KMS-11 (cell line): ENCODE data around the gene SPRY2.
A peak's percentile ranks its signal among the peaks of the same experiment; 100 is the strongest.

Experiments used
- H2AFZ ChIP-seq: fragments of 200-600 bp; sonication (generic); 2 replicates; pipeline ENCODE4 v1.6.1; 2016; ENCODE audit warnings: antibody characterized with exemption, mixed run types, low read depth
- H3K27ac ChIP-seq: fragments of 200-600 bp; sonication (generic); 2 replicates; pipeline ENCODE4 v1.6.1; 2016; ENCODE audit warnings: mild to moderate bottlenecking, mixed run types
- H3K27me3 ChIP-seq: fragments of 200-600 bp; sonication (generic); 2 replicates; pipeline ENCODE4 v1.6.1; 2017; ENCODE audit warnings: mild to moderate bottlenecking, low read depth, mixed run types, moderate library complexity; ENCODE audit not compliant: insufficient read depth
- H3K36me3 ChIP-seq: fragments of 200-600 bp; sonication (generic); 2 replicates; pipeline ENCODE4 v1.6.1; 2017; ENCODE audit warnings: mild to moderate bottlenecking, mixed run types; ENCODE audit not compliant: insufficient read depth
- H3K4me1 ChIP-seq: fragments of 200-600 bp; sonication (generic); 2 replicates; pipeline ENCODE4 v1.6.1; 2016; ENCODE audit warnings: mild to moderate bottlenecking, low read depth, mixed run types; ENCODE audit not compliant: poor library complexity, severe bottlenecking
- H3K4me2 ChIP-seq: fragments of 200-600 bp; sonication (generic); 2 replicates; pipeline ENCODE4 v1.7.0; 2016; ENCODE audit warnings: mild to moderate bottlenecking, mixed run types
- H3K4me3 ChIP-seq: fragments of 200-600 bp; sonication (generic); IDR thresholded peaks from 2 replicates; pipeline ENCODE4 v1.6.1; 2017; ENCODE audit warnings: low read depth, low read length, mixed read lengths; ENCODE audit not compliant: insufficient read depth
- H3K79me2 ChIP-seq: fragments of 200-600 bp; sonication (generic); 2 replicates; pipeline ENCODE4 v1.6.1; 2016; ENCODE audit warnings: low read depth, mixed run types; ENCODE audit not compliant: insufficient read depth
- H3K9ac ChIP-seq: fragments of 200-600 bp; sonication (generic); 2 replicates; pipeline ENCODE4 v1.6.1; 2016; ENCODE audit warnings: mild to moderate bottlenecking, mixed run types
- H4K20me1 ChIP-seq: fragments of 200-600 bp; sonication (generic); 2 replicates; pipeline ENCODE4 v1.6.1; 2016; ENCODE audit warnings: mild to moderate bottlenecking, mixed run types; ENCODE audit not compliant: insufficient read depth
- CTCF ChIP-seq: fragments of 200-600 bp; sonication (generic); conservative IDR thresholded peaks from 2 replicates; pipeline ENCODE4 v1.6.1; 2017; ENCODE audit warnings: low read depth, mild to moderate bottlenecking, antibody characterized with exemption, low read length, moderate library complexity, mixed read lengths

SPRY2 gene

GRCh38 chr13:80363890-80364503 lies 23.1 kb upstream of the SPRY2 start:
- Histone ChIP-seq H4K20me1 (no peaks in the 10 kb centered on the region), H3K27ac (no peak overlapping the region), H3K36me3 (no peaks in the 10 kb centered on the region), H3K27me3 (no peaks in the 10 kb centered on the region), H3K4me3 (no peak overlapping the region), H2AFZ (no peak overlapping the region), H3K4me2 (peak overlapping the region; percentile 51; the same call in 1 of the 2 replicates), H3K79me2 (no peaks in the 10 kb centered on the region), H3K9ac (no peak overlapping the region), H3K4me1 (no peaks in the 10 kb centered on the region)
- peak; percentile 62 for TF ChIP-seq CTCF

GRCh38 chr13:80362481-80362880 lies 21.6 kb upstream of the SPRY2 start:
- Histone ChIP-seq H3K9ac (no peak overlapping the region), H3K4me1 (no peaks in the 10 kb centered on the region), H3K27me3 (no peaks in the 10 kb centered on the region), H3K4me2 (no peak overlapping the region), H4K20me1 (no peaks in the 10 kb centered on the region), H3K27ac (no peak overlapping the region), H3K36me3 (no peaks in the 10 kb centered on the region), H3K79me2 (no peaks in the 10 kb centered on the region), H2AFZ (no peak overlapping the region), H3K4me3 (no peak overlapping the region)
- TF ChIP-seq CTCF: no peak

GRCh38 chr13:80361883-80362327 lies 21.0 kb upstream of the SPRY2 start:
- no peak overlapping the region for H3K4me2 ChIP-seq
- H3K4me1 ChIP-seq: no peaks in the 10 kb centered on the region
- no peak overlapping the region for H3K9ac ChIP-seq
- no peaks in the 10 kb centered on the region for H3K79me2 ChIP-seq
- no peaks in the 10 kb centered on the region for H4K20me1 ChIP-seq
- no peaks in the 10 kb centered on the region for H3K27me3 ChIP-seq
- H2AFZ ChIP-seq: no peak overlapping the region
- TF ChIP-seq CTCF: no peak
- no peak overlapping the region for H3K27ac ChIP-seq
- H3K4me3 ChIP-seq: no peak overlapping the region
- no peaks in the 10 kb centered on the region for H3K36me3 ChIP-seq

- Histone ChIP-seq H3K4me2 (no peak overlapping the region), H4K20me1 (no peaks in the 10 kb centered on the region), H3K9ac (no peak overlapping the region), H3K36me3 (no peaks in the 10 kb centered on the region), H3K79me2 (no peaks in the 10 kb centered on the region), H3K4me1 (no peaks in the 10 kb centered on the region), H3K27ac (no peak overlapping the region), H2AFZ (no peak overlapping the region), H3K27me3 (no peaks in the 10 kb centered on the region), H3K4me3 (no peak overlapping the region)
- no peak for TF ChIP-seq CTCF
Measured at GRCh38 chr13:80361298-80361697, 20.4 kb upstream of the SPRY2 start.
